ENCODE results near the gene NME3.

DNA sequence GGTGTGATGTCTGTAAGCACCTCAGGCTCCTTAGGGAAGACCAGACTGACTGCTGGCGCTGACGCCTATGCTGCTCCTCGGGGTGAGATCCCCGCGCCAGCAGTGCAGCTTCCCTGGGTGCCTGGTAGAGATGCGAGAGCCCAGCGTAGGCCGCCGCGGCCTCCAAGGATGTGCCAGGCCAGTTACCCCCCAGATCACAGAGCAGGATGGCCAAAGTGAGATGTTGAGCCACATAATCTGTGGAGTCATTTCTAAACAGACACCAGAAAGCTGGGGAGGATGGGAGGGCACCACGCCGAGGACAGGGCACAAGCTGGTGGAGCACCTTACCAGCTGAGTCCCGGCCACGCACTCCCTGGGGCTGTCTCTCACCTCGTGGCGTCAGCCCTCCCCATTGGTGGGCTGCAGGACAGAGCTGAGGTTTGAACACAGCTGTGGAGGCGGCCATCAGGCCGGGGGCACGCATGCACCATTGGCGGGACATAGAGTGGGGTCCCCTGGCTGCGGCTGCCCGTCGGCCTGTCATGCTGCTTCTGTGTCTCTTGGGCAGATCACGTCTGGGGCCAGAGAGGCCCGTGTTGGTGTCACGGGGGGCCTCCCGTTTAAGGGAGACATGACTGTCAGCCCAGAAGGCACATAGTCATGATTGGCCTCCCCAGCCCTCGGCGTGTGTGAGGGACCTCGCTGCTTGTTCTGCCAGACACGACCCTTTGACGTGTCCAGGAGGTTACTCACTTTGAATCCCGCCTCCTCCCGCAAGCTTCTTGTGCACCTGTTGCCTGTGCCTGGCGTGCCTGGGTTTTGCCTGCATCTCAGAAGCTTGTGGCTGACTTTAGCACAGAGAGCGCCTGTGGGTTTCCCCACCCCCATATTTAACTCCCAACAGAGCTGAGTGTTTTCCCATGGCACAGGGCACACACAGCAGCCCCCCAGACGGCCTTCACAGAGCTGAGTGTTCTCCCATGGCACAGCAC lies 43.4 kb downstream of the NME3 start:
- TF ChIP-seq EZH2 (IDR thresholded peaks at IDR 0.05; ENCODE audit: borderline replicate concordance, low read depth, low read length) (no peak), XRCC3 (IDR thresholded peaks at IDR 0.05) (no peak), ZZZ3 (IDR thresholded peaks at IDR 0.05) (no peak), HDAC2 (IDR thresholded peaks at IDR 0.05) (no peak), LEF1 (IDR thresholded peaks at IDR 0.05) (no peak), FOXM1 (IDR thresholded peaks at IDR 0.05; ENCODE audit: low read depth) (no peak), FOXM1 (CRISPR knock-in tag; IDR thresholded peaks at IDR 0.05; ENCODE audit: low read depth) (no peak), SIN3B (IDR thresholded peaks at IDR 0.05; ENCODE audit: low read depth) (no peak)
- TF ChIP-seq, protein P1, sequence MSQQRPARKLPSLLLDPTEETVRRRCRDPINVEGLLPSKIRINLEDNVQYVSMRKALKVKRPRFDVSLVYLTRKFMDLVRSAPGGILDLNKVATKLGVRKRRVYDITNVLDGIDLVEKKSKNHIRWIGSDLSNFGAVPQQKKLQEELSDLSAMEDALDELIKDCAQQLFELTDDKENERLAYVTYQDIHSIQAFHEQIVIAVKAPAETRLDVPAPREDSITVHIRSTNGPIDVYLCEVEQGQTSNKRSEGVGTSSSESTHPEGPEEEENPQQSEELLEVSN (IDR thresholded peaks at IDR 0.05; ENCODE audit: borderline replicate concordance in 1 of 2, extremely low read depth in 1 of 2, insufficient read depth in 1 of 2, insufficient read length in 1 of 2, low read depth in 1 of 2, low read length in 1 of 2, poor library complexity in 1 of 2, severe bottlenecking in 1 of 2): no peak
- TF ChIP-seq, protein P2, sequence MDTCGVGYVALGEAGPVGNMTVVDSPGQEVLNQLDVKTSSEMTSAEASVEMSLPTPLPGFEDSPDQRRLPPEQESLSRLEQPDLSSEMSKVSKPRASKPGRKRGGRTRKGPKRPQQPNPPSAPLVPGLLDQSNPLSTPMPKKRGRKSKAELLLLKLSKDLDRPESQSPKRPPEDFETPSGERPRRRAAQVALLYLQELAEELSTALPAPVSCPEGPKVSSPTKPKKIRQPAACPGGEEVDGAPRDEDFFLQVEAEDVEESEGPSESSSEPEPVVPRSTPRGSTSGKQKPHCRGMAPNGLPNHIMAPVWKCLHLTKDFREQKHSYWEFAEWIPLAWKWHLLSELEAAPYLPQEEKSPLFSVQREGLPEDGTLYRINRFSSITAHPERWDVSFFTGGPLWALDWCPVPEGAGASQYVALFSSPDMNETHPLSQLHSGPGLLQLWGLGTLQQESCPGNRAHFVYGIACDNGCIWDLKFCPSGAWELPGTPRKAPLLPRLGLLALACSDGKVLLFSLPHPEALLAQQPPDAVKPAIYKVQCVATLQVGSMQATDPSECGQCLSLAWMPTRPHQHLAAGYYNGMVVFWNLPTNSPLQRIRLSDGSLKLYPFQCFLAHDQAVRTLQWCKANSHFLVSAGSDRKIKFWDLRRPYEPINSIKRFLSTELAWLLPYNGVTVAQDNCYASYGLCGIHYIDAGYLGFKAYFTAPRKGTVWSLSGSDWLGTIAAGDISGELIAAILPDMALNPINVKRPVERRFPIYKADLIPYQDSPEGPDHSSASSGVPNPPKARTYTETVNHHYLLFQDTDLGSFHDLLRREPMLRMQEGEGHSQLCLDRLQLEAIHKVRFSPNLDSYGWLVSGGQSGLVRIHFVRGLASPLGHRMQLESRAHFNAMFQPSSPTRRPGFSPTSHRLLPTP (IDR thresholded peaks at IDR 0.05; ENCODE audit: borderline replicate concordance, extremely low read depth, insufficient read length): no peak
- TF ChIP-seq, protein P3, sequence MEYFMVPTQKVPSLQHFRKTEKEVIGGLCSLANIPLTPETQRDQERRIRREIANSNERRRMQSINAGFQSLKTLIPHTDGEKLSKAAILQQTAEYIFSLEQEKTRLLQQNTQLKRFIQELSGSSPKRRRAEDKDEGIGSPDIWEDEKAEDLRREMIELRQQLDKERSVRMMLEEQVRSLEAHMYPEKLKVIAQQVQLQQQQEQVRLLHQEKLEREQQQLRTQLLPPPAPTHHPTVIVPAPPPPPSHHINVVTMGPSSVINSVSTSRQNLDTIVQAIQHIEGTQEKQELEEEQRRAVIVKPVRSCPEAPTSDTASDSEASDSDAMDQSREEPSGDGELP (CRISPR knock-in tag; IDR thresholded peaks at IDR 0.05; ENCODE audit: borderline replicate concordance): no peak
- TF ChIP-seq, protein P4, sequence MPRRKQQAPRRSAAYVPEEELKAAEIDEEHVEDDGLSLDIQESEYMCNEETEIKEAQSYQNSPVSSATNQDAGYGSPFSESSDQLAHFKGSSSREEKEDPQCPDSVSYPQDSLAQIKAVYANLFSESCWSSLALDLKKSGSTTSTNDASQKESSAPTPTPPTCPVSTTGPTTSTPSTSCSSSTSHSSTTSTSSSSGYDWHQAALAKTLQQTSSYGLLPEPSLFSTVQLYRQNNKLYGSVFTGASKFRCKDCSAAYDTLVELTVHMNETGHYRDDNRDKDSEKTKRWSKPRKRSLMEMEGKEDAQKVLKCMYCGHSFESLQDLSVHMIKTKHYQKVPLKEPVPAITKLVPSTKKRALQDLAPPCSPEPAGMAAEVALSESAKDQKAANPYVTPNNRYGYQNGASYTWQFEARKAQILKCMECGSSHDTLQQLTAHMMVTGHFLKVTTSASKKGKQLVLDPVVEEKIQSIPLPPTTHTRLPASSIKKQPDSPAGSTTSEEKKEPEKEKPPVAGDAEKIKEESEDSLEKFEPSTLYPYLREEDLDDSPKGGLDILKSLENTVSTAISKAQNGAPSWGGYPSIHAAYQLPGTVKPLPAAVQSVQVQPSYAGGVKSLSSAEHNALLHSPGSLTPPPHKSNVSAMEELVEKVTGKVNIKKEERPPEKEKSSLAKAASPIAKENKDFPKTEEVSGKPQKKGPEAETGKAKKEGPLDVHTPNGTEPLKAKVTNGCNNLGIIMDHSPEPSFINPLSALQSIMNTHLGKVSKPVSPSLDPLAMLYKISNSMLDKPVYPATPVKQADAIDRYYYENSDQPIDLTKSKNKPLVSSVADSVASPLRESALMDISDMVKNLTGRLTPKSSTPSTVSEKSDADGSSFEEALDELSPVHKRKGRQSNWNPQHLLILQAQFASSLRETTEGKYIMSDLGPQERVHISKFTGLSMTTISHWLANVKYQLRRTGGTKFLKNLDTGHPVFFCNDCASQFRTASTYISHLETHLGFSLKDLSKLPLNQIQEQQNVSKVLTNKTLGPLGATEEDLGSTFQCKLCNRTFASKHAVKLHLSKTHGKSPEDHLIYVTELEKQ (CRISPR knock-in tag; IDR thresholded peaks at IDR 0.05): no peak
